GM20000 (cell line): ENCODE measurements around the gene OR3A3.
"Not testable (repeated sequence)": the region's sequence is repeated elsewhere in the genome, so short reads cannot be mapped to it uniquely, and the experiment has no call there.

ENCODE experiments used
- DNase-seq: peaks from one replicate; pipeline ENCODE4 v3.0.0; 2012; ENCODE audit warnings: low spot score
- TF ChIP-seq, protein P1 (sequence below): IDR thresholded peaks from 2 replicates; pipeline ENCODE4 v1.5.1; 2012; ENCODE audit warnings: mild to moderate bottlenecking, control low read depth; ENCODE audit errors: extremely low read depth, missing control alignments

Gene OR3A3

DNA sequence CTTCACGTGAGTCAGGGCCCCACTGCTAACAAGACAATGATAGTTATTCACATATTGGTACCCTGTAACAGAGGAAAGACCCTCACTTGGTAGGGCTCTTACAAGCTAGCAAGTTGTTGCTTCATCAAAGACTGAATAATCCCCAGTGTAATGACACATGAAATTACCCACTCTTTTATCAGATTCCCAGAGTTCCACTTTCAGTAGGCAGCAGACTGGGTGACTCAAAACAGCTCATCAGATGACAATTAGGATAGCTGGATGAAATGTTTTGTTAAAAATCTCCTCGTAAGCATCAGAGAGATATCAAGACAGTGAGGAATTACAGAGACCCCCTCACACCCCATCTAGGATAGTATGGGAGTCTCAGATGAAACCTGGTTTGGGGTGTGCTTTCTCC, 29.3 kb downstream of the OR3A3 start:
- TF ChIP-seq, protein P1, sequence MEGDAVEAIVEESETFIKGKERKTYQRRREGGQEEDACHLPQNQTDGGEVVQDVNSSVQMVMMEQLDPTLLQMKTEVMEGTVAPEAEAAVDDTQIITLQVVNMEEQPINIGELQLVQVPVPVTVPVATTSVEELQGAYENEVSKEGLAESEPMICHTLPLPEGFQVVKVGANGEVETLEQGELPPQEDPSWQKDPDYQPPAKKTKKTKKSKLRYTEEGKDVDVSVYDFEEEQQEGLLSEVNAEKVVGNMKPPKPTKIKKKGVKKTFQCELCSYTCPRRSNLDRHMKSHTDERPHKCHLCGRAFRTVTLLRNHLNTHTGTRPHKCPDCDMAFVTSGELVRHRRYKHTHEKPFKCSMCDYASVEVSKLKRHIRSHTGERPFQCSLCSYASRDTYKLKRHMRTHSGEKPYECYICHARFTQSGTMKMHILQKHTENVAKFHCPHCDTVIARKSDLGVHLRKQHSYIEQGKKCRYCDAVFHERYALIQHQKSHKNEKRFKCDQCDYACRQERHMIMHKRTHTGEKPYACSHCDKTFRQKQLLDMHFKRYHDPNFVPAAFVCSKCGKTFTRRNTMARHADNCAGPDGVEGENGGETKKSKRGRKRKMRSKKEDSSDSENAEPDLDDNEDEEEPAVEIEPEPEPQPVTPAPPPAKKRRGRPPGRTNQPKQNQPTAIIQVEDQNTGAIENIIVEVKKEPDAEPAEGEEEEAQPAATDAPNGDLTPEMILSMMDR = no peak
- DNase-seq = no peak

DNA sequence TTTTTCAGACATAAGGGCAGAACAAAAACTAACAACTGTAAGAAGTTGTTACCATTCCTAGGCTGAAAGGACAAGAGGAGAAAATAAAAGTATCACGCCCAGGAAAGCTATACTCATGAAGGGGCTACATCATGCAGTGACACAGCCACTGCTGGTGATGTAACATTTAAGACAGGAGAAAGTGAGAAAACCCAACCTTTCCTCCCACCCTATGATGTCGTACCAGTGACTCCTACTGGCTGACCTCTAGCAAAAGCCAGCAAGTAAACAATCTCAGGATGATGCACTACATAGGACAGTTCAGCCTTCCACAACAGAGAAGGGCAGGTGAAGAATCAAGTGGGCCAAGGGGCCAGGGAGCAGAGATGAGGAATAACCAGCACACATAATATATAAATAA, 36.5 kb downstream of the OR3A3 start:
- no peak for DNase-seq
- TF ChIP-seq, protein P1 = no peak

DNA sequence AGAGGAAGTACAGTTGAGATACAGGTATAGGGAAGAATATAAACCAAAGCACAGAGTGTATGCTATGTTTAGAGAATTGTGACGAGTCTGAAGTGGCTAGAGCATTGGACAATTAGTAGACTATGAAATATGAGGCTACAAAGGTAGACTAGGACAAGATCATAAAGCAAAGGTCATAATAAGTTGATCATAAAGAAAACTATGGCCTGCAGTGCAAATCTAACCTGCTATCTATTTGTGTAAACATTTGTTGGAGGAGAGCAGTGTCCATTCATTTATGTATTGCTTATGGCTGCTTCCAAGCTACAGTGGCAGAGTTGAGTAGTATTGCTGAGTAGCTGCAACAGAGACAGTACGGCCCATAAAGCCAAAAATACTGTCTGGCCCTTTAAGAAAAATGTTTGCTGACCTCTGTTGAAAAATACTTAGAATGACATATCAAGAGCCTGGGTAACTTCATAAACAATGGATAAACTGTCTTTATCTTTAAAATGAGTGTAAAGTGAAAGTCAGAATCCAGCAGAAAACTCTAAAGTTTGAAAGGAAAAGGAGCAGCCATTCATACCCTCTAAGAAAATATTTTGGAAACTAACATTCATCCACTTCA, 37.0 kb downstream of the OR3A3 start:
- TF ChIP-seq, protein P1 = no peak
- no peak for DNase-seq

DNA sequence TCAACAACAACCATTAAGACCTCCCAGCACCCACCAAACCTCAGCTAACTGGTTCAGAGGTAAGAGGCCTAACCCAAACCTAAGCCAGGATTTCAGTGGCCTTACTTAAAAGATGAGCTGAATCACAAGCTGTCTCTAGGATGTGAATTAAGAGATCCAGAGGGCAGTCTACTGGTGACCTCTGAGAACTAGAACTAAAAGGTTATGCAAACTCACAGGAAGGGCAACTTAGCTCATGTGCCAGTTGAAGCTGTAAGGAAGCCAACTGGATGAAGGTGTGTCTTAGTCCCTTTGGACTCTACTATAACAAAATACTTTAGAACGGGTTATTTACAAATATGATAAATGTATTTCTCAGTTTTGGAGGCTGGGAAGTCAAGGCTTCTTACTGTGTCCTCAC, 55.2 kb downstream of the OR3A3 start:
- DNase-seq = not testable (repeated sequence)

DNA sequence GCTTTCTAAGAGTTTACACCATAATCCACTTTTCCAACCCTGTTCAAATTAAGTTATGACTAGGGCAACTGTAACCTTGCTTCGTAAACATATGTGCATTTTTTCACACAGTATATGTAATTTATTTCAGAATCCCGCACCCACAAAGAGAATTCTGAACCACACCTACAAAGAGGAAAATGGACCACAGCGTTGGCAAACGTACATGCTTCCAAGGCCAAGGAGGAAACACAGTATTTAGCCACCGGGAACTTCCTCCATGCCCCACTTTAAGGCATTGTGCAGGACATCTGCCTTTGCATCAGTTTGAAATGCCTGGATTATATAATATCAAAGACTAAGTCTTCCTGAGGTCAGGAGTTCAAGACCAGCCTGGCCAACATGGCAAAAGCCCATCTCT, 58.4 kb downstream of the OR3A3 start:
- no peak for DNase-seq
- TF ChIP-seq, protein P1 = no peak

DNA sequence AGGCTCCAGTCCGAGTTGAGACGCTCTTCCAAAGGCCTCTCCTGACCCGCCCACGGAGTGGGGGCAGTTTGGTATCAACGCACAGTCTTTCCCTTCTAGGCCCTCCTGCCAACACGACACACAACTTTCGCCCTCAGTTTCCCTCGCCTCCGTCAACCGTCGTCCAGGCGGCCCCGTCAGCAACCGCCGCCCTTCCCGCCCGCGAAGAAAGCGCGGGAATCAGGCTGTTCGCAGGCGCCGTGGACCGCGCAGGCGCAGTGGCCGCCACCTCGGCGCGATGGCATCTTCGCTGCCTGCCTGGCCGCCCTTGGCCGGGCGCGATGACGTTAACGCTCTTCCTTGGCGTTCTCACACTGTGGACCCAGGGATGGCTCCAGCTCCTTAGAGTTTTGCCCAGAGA, 60.4 kb downstream of the OR3A3 start, which contains the start of gene SPATA22:
Gene SPATA22 (minus strand): TSS at position 221 of the 400 bp plus-strand sequence. CDS start 2,494 bp downstream, outside the sequence.
- TF ChIP-seq, protein P1 = no peak
- DNase-seq = no peak

DNA sequence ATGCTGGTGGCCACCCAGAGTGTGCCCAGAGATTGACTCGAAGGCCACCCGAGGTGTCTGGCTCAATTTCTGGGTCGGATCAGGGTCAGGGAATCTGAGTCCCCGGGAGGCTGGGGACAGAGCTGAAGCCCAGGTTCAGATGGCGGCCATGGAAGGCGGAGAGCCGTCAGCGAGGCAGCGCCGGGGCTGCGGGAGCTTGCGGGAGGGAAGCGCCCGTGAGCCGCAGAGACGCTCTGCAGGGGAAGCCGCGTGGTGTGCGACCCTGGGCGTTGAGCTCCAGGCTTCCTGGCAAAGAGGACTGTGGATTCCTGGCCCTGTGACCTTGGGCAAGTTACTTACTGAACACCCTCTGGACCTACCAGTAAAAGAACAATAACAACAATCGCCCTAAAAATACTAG, 61.0 kb downstream of the OR3A3 start:
- no peak for DNase-seq
- TF ChIP-seq, protein P1 = no peak
